HepG2 (cell line): ENCODE results near the gene CKLF. TPM values are rescaled to one million over a fixed set of nuclear protein-coding genes. Genes with fewer than 3 reads are reported as not detected.

Experiments used
- ATAC-seq: fragments of 200-7000 bp; cut with Tn5 transposase; 3 replicates; pipeline ENCODE4 v1.9.1; 2020; ENCODE audit warnings: mild to moderate bottlenecking, moderate library complexity
- BruUV-seq: library from RNA; stranded (reverse); fragments of 400-500 nt; replicated peaks from 2 replicates; lab custom pipeline; 2021; lab: Mats Ljungman, UMichigan
- CTCF ChIA-PET: fragments of 300-600 bp; formaldehyde crosslinking; extraction: SDS; loops from one replicate; lab custom pipeline; 2021; ENCODE audit warnings: low total read pairs, inconsistent platforms, low intra/inter-chr PET ratio; lab: Yijun Ruan, JAX
- POLR2A ChIA-PET: fragments of 350-600 bp; sonication (Branson Sonifier 250); formaldehyde crosslinking; loops from one replicate; lab custom pipeline; 2020; ENCODE audit warnings: antibody characterized with exemption, inconsistent platforms; lab: Yijun Ruan, JAX
- DNase-seq: peaks from one replicate; pipeline ENCODE4 v3.0.0-alpha.2; 2015; ENCODE audit warnings: low spot score
- FAIRE-seq: peaks from 3 replicates; lab custom pipeline; 2011; peaks lifted over from hg19 to GRCh38; lab: Jason Lieb, UNC
- H2AFZ ChIP-seq: one replicate; pipeline ENCODE4 v1.6.1; 2011; ENCODE audit warnings: low read length, inconsistent platforms
- H3K27ac ChIP-seq: fragments of 300-600 bp; 3 replicates; pipeline ENCODE4 v1.8.0; 2011; ENCODE audit warnings: mixed run types, mild to moderate bottlenecking, mixed read lengths, low read length, inconsistent platforms; ENCODE audit not compliant: insufficient read depth; ENCODE audit errors: extremely low read length
- H3K27me3 ChIP-seq, 2 experiments: fragments of 200-600 bp in 1 of 2; 2 replicates in 1 of 2; 3 replicates in 1 of 2; pipeline versions ENCODE4 v1.6.0 to v1.8.0; 2011; ENCODE audit warnings: low read length in 2 of 2, mild to moderate bottlenecking in 2 of 2, moderate library complexity in 2 of 2, inconsistent platforms in 1 of 2; ENCODE audit not compliant: insufficient read depth in 2 of 2, control insufficient read depth in 1 of 2
- H3K36me3 ChIP-seq, 2 experiments: fragments of 200-600 bp in 1 of 2; replicated peaks in 1 of 2; 2 replicates in 1 of 2; 3 replicates in 1 of 2; pipeline versions ENCODE4 v1.5.1 to v1.8.0; 2011; ENCODE audit warnings: low read length in 2 of 2, inconsistent platforms in 1 of 2; ENCODE audit not compliant: insufficient read depth in 2 of 2, control insufficient read depth in 1 of 2
- H3K4me1 ChIP-seq: 2 replicates; pipeline ENCODE4 v1.5.1; 2012; ENCODE audit warnings: low read length, inconsistent platforms; ENCODE audit not compliant: insufficient read depth
- H3K4me2 ChIP-seq: 2 replicates; pipeline ENCODE4 v1.6.0; 2011; ENCODE audit warnings: low read depth, low read length, inconsistent platforms
- H3K4me3 ChIP-seq, 3 experiments: fragments of 200-600 bp in 1 of 3; sonication (generic), shearing (Covaris generic) in 1 of 3; replicated peaks in 1 of 3; 2 replicates each; pipeline ENCODE4 v1.5.1; 2011 to 2016; ENCODE audit warnings: low read length in 3 of 3, inconsistent platforms in 2 of 3, low read depth in 2 of 3, mild to moderate bottlenecking in 2 of 3, control low read depth in 1 of 3, mixed read lengths in 1 of 3; ENCODE audit not compliant: insufficient read depth in 1 of 3
- H3K79me2 ChIP-seq: one replicate; pipeline ENCODE4 v1.6.1; 2011; ENCODE audit warnings: low read length, inconsistent platforms; ENCODE audit not compliant: insufficient read depth
- H3K9ac ChIP-seq: 2 replicates; pipeline ENCODE4 v1.6.0; 2011; ENCODE audit warnings: mild to moderate bottlenecking, low read depth, low read length, inconsistent platforms; ENCODE audit not compliant: insufficient read depth
- H3K9me3 ChIP-seq: 2 replicates; pipeline ENCODE4 v1.5.1; 2012; ENCODE audit warnings: mild to moderate bottlenecking, low read length
- H4K20me1 ChIP-seq: 2 replicates; pipeline ENCODE4 v1.6.0; 2011; ENCODE audit warnings: inconsistent platforms, mild to moderate bottlenecking, low read length, moderate library complexity; ENCODE audit not compliant: insufficient read depth
- ARID3A ChIP-seq: IDR thresholded peaks from 2 replicates; pipeline ENCODE4 v1.6.1; 2012; ENCODE audit warnings: low read depth, low read length, improper control_type of control experiment
- DPF2 ChIP-seq: sonication (generic); formaldehyde crosslinking; IDR thresholded peaks from 2 replicates; pipeline ENCODE4 v1.4.0; 2020; ENCODE audit warnings: mild to moderate bottlenecking, low read depth, missing genetic modification reagents, borderline replicate concordance
- ELF1 ChIP-seq: sonication (generic); formaldehyde crosslinking; IDR thresholded peaks from 2 replicates; pipeline ENCODE4 v1.4.0; 2020; ENCODE audit warnings: missing genetic modification reagents
- HMGXB4 ChIP-seq, 2 experiments: sonication (generic) in 1 of 2; formaldehyde crosslinking in 1 of 2; IDR thresholded peaks; 2 replicates each; pipeline versions ENCODE4 v1.4.0 to v1.6.1; 2018 to 2020; ENCODE audit warnings: missing genetic modification reagents in 2 of 2, borderline replicate concordance in 1 of 2, low read depth in 1 of 2, mild to moderate bottlenecking in 1 of 2, missing biosample characterization in 1 of 2
- PAF1 ChIP-seq: IDR thresholded peaks from 2 replicates; pipeline ENCODE4 v1.6.1; 2016; ENCODE audit warnings: missing genetic modification reagents, missing compliant biosample characterization
- REPIN1 ChIP-seq: sonication (generic); formaldehyde crosslinking; IDR thresholded peaks from 2 replicates; pipeline ENCODE4 v1.8.0; 2022; ENCODE audit warnings: missing genetic modification reagents, low read depth, mild to moderate bottlenecking, borderline replicate concordance
- TGIF2 ChIP-seq: IDR thresholded peaks from 2 replicates; pipeline ENCODE4 v1.6.1; 2016; ENCODE audit warnings: control low read depth, missing compliant biosample characterization
- TP53 ChIP-seq: sonication (generic); formaldehyde crosslinking; conservative IDR thresholded peaks from 2 replicates; pipeline ENCODE4 v1.4.0; 2020; ENCODE audit warnings: missing genetic modification reagents
- ZBTB26 ChIP-seq: IDR thresholded peaks from 2 replicates; pipeline ENCODE4 v1.6.1; 2016; ENCODE audit warnings: missing compliant biosample characterization, missing genetic modification reagents, borderline replicate concordance
- ZFP36L1 ChIP-seq: sonication (generic); formaldehyde crosslinking; IDR thresholded peaks from 2 replicates; pipeline ENCODE4 v1.8.0; 2022; ENCODE audit warnings: mild to moderate bottlenecking, missing genetic modification reagents, moderate library complexity
- ZMYM4 ChIP-seq: sonication (generic); formaldehyde crosslinking; IDR thresholded peaks from 2 replicates; pipeline ENCODE4 v1.8.1; 2023; ENCODE audit warnings: mild to moderate bottlenecking, missing genetic modification reagents
- ZNF180 ChIP-seq: sonication (generic); formaldehyde crosslinking; IDR thresholded peaks from 2 replicates; pipeline ENCODE4 v1.4.0; 2020; ENCODE audit warnings: low read depth, missing genetic modification reagents, borderline replicate concordance
- ZNF510 ChIP-seq: sonication (generic); formaldehyde crosslinking; IDR thresholded peaks from 2 replicates; pipeline ENCODE4 v1.4.0; 2020; ENCODE audit warnings: low read depth, mild to moderate bottlenecking, missing genetic modification reagents
- ZNF691 ChIP-seq: sonication (generic); formaldehyde crosslinking; IDR thresholded peaks from 2 replicates; pipeline ENCODE4 v1.4.0; 2020; ENCODE audit warnings: missing genetic modification reagents, low read depth, mild to moderate bottlenecking, borderline replicate concordance
- ZSCAN12 ChIP-seq: sonication (generic); formaldehyde crosslinking; IDR thresholded peaks from 2 replicates; pipeline ENCODE4 v1.9.0; 2021; ENCODE audit warnings: mild to moderate bottlenecking, missing genetic modification reagents
- WGBS: methylation state at CpG from one replicate; pipeline ENCODE4 v1.1.6; 2017; ENCODE audit warnings: low lambda C conversion rate; 5-methylcytosine and 5-hydroxymethylcytosine counted together
- in situ Hi-C: cut with HindIII; loops from 2 replicates; pipeline ENCODE4 v1.10.0; 2017; ENCODE audit warnings: low pct_unique_long_range_greater_than_20kb; ENCODE audit not compliant: extremely low pct_ligation_motif_present
- intact Hi-C: fragments of 100-400 bp; cut with micrococcal nuclease; formaldehyde crosslinking; loops from one replicate; pipeline ENCODE4 v1.10.0; 2022; ENCODE audit not compliant: unreplicated experiment
- polyA plus RNA-seq, 8 experiments: library from polyadenylated mRNA; depleted of rRNA in 3 of 8; stranded (reverse) in 7 of 8; unstranded in 1 of 8; fragments of >200 nt; fragmentation: Illumina TruSeq in 4 of 8; extraction: Trizol in 4 of 8; gene quantifications; 2 replicates each; pipeline versions ENCODE4 v1.2.1 to v1.2.3, GENCODE V29; 2011 to 2016; ENCODE audit warnings: low read depth in 4 of 8, missing spikeins in 1 of 8, mixed read lengths in 1 of 8; ENCODE audit not compliant: insufficient read depth in 1 of 8
- total RNA-seq, 5 experiments: library from RNA; depleted of rRNA; stranded (reverse); fragments of >200 nt; fragmentation: Illumina TruSeq; extraction: Trizol; gene quantifications; 2 replicates each; pipeline ENCODE4 v1.2.3, GENCODE V29; 2016; ENCODE audit warnings: low read depth in 1 of 5

CKLF gene
- total and polyA plus RNA-seq, 2 of the 13 experiments (the other 11 are each of a cell fraction or from before 2014, with no cell fraction given) = 120 to 167 TPM

- TF ChIP-seq ELF1 (CRISPR knock-in tag) = peak; percentile 54
- peak in 1 of 2 experiments; percentile 55; a peak in 2 of 4 replicates for TF ChIP-seq HMGXB4 (CRISPR knock-in tag; IDR thresholded peaks at IDR 0.05; ENCODE audit: borderline replicate concordance in 1 of 2, low read depth in 1 of 2)
- TF ChIP-seq ZBTB26 (CRISPR knock-in tag) = peak; percentile 50; the same call in 1 of the 2 replicates
- TF ChIP-seq ZNF510 (CRISPR knock-in tag) = 0 out of 2 replicates have a peak, but pooled peaks have one; percentile 32
- 0 out of 2 replicates have a peak, but pooled peaks have one; percentile 39 for TF ChIP-seq REPIN1 (CRISPR knock-in tag)
Measured at GRCh38 chr16:66551348-66551759, 1.0 kb upstream of the CKLF start (continued).

GRCh38 chr16:66551788-66552285 is 539 bp upstream of the CKLF start:
- Histone ChIP-seq H3K4me2 (peak overlapping the region; percentile 94), H3K4me3 (peak overlapping the region; percentile 70 to 79 (median 73)), H3K79me2 (peaks cover 24% of the 10 kb centered on the region), H3K9ac (peak overlapping the region; percentile 85), H3K27ac (peak overlapping the region; percentile 87), H3K36me3 (peaks cover 0 to 6% of the 10 kb centered on the region in 2 experiments; a peak in 1 of 5 replicates), H3K27me3 (no peaks in the 10 kb centered on the region), H3K4me1 (peaks cover 77% of the 10 kb centered on the region), H4K20me1 (no peaks in the 10 kb centered on the region), H2AFZ (no peak overlapping the region), H3K9me3 (no peaks in the 10 kb centered on the region)
- ChIA-PET POLR2A (interaction anchor here (0.8 to 3.3 kb wide), 15 partner anchors 11 to 385 kb away, joined by 3 to 23 read pairs (median 4); partner anchors contain the start of genes CMTM3 and NAE1), CTCF (no interaction called here)
- 15% methylated on average over 8 of the region's 8 CpGs for WGBS
- intact Hi-C loops (loop anchor here (1.0 to 2.0 kb wide), 2 partner anchors 35 to 53 kb away; partner anchors contain the start of gene CMTM3), in situ Hi-C loops (no loop called here)
- FAIRE-seq (no peak), ATAC-seq (peak; percentile 47), DNase-seq (no peak)
- TSS peak; percentile 58 for BruUV-seq
- TF ChIP-seq TGIF2 = 0 out of 2 replicates have a peak, but pooled peaks have one; percentile 12
- peak; percentile 77; the same call in 1 of the 2 replicates for TF ChIP-seq PAF1
- peak; percentile 40; the same call in 1 of the 2 replicates for TF ChIP-seq TP53 (CRISPR knock-in tag)
- TF ChIP-seq ZNF510 (CRISPR knock-in tag) = 0 out of 2 replicates have a peak, but pooled peaks have one; percentile 7
- TF ChIP-seq ZNF691 (CRISPR knock-in tag) = 0 out of 2 replicates have a peak, but pooled peaks have one; percentile 6
- peak; percentile 29; the same call in 1 of the 2 replicates for TF ChIP-seq ZFP36L1 (CRISPR knock-in tag)
- TF ChIP-seq ARID3A = 0 out of 2 replicates have a peak, but pooled peaks have one; percentile 19
- TF ChIP-seq ZSCAN12 (CRISPR knock-in tag) = no peak
- TF ChIP-seq ZMYM4 = no peak
- 0 out of 2 replicates have a peak, but pooled peaks have one; percentile 66 for TF ChIP-seq ZNF180 (CRISPR knock-in tag)
- 0 out of 2 replicates have a peak, but pooled peaks have one; percentile 47 for TF ChIP-seq DPF2 (CRISPR knock-in tag)
